ENCODE results near the gene MSI2. TPM values are rescaled to one million over a fixed set of nuclear protein-coding genes. Genes with fewer than 3 reads are reported as not detected.

Gene MSI2
- total and polyA plus RNA-seq, 7 donors = 12.6 to 25.8 (median 21.3) TPM

- intact Hi-C loops (cut with DNase I) = no loop called here
- no peak for TF ChIP-seq POLR2AphosphoS5 (IDR thresholded peaks at IDR 0.05)
- TF ChIP-seq, protein P1, sequence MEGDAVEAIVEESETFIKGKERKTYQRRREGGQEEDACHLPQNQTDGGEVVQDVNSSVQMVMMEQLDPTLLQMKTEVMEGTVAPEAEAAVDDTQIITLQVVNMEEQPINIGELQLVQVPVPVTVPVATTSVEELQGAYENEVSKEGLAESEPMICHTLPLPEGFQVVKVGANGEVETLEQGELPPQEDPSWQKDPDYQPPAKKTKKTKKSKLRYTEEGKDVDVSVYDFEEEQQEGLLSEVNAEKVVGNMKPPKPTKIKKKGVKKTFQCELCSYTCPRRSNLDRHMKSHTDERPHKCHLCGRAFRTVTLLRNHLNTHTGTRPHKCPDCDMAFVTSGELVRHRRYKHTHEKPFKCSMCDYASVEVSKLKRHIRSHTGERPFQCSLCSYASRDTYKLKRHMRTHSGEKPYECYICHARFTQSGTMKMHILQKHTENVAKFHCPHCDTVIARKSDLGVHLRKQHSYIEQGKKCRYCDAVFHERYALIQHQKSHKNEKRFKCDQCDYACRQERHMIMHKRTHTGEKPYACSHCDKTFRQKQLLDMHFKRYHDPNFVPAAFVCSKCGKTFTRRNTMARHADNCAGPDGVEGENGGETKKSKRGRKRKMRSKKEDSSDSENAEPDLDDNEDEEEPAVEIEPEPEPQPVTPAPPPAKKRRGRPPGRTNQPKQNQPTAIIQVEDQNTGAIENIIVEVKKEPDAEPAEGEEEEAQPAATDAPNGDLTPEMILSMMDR (IDR thresholded peaks at IDR 0.05) = no peak
- TF ChIP-seq EP300 (IDR thresholded peaks at IDR 0.05) = no peak
- TF ChIP-seq POLR2A (IDR thresholded peaks at IDR 0.05) = no peak
- no peak for DNase-seq
- Histone ChIP-seq H3K36me3 (no peaks in the 10 kb centered on the region), H3K27ac (no peak overlapping the region), H3K27me3 (no peaks in the 10 kb centered on the region), H3K4me3 (no peak overlapping the region), H3K4me1 (peaks cover 0 to 6% (median 3%) of the 10 kb centered on the region in 4 donors), H3K9me3 (no peaks in the 10 kb centered on the region)
- WGBS, 2 donors = 90 to 95% methylated on average over 8 of the region's 8 CpGs
Measured at GRCh38 chr17:57340160-57340981, 84.0 kb downstream of the MSI2 start.

DNA sequence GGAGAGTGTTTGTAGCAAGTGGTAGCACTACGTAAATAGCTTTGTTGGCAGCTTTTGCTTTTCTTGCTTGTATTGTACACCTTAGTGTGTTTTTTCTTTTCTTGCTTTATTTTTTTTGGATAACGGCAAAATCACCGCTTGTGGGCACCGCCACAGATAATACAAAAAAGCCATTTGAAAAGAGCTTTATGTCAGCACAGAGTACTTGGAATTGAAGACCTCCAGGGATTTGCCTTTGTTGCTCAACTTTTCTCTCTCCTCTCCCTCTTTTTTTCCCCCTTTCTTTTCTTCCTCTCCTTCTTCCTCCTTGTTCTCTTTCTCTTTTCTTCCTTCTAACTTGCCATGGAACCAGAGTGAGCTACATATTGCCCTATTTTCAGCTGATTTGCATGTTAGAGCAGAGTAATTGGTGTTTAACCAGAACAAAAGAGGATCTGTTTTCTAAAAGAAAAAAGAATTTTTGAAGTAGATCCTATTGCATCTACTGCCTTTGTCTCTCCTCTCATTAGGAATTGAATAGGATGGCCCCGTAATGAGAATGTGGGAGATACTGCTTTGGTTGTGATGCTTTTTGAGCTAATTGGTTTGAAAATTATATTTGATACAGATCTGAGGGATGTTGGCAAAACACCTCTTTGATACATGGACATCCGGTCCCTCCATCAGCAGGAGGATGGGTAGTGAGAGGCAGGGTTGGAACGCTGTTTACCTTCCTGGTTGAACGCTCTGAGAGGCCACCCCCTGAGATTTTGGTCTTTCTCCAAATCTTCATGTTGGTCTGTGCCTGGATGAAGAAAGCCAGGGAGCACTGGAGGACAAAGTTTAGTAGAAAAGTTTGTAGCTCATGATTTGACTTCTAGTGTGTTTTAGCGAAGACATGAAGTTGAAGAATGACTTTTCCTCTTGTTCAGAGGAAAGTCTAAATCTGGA is 85.6 kb downstream of the MSI2 start:
- H3K4me1 ChIP-seq = peaks cover 0 to 6% (median 3%) of the 10 kb centered on the region in 4 donors
- WGBS, 2 donors = 85 to 86% methylated on average over 9 of the region's 9 CpGs

GRCh38 chr17:57342963-57343589 is 86.8 kb downstream of the MSI2 start:
- TF ChIP-seq, protein P1 (IDR thresholded peaks at IDR 0.05) = no peak
- TF ChIP-seq POLR2A (IDR thresholded peaks at IDR 0.05) = no peak
- TF ChIP-seq EP300 (IDR thresholded peaks at IDR 0.05) = no peak
- no peak for TF ChIP-seq POLR2AphosphoS5 (IDR thresholded peaks at IDR 0.05)
- 85 to 86% methylated on average over 4 of the region's 4 CpGs for WGBS, 2 donors
- no peak overlapping the region for H3K4me3 ChIP-seq
- H3K36me3 ChIP-seq = no peaks in the 10 kb centered on the region
- no peaks in the 10 kb centered on the region for H3K9me3 ChIP-seq
- H3K4me1 ChIP-seq = peaks cover 0 to 6% (median 3%) of the 10 kb centered on the region in 4 donors
- intact Hi-C loops (cut with DNase I) = no loop called here
- H3K27ac ChIP-seq = no peak overlapping the region
- no peak for DNase-seq
- no peaks in the 10 kb centered on the region for H3K27me3 ChIP-seq

More for the DNA sequence above, 85.6 kb downstream of the MSI2 start:
- TF ChIP-seq, protein P1 (IDR thresholded peaks at IDR 0.05) = no peak
- no peak for TF ChIP-seq POLR2A (IDR thresholded peaks at IDR 0.05)
- no peak for TF ChIP-seq POLR2AphosphoS5 (IDR thresholded peaks at IDR 0.05)
- H3K36me3 ChIP-seq = no peaks in the 10 kb centered on the region
- no peak for DNase-seq
- H3K27me3 ChIP-seq = no peaks in the 10 kb centered on the region
- no peak overlapping the region for H3K4me3 ChIP-seq
- intact Hi-C loops (cut with DNase I) = no loop called here
- no peaks in the 10 kb centered on the region for H3K9me3 ChIP-seq
- no peak overlapping the region for H3K27ac ChIP-seq

DNA sequence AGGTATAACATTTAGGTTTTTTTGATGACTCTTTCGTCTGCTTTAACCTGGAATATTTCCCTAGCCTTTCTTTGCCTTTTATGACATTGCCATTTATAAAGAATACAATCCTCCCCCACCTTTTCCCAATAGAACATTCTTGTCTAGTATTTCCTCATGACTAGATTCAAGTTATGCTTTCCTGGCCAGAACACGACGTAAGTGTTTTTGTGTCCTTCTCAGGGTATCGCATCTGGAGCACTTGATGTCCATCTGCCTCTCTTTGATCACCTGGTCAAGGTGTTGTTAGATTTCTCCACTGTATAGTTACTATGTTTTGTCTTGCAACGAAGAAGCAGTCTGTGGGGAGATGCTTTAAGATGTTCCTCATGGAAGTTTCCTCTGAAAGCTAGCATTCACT is 87.4 kb downstream of the MSI2 start:
- no peak overlapping the region for H3K4me3 ChIP-seq
- no peaks in the 10 kb centered on the region for H3K27me3 ChIP-seq
- no peak overlapping the region for H3K27ac ChIP-seq
- H3K9me3 ChIP-seq = no peaks in the 10 kb centered on the region
- TF ChIP-seq, protein P1 (IDR thresholded peaks at IDR 0.05) = no peak
- TF ChIP-seq POLR2AphosphoS5 (IDR thresholded peaks at IDR 0.05) = no peak
- TF ChIP-seq EP300 (IDR thresholded peaks at IDR 0.05) = no peak
- no peak for TF ChIP-seq POLR2A (IDR thresholded peaks at IDR 0.05)
- peaks cover 0 to 6% (median 3%) of the 10 kb centered on the region in 4 donors for H3K4me1 ChIP-seq
- H3K36me3 ChIP-seq = no peaks in the 10 kb centered on the region
- intact Hi-C loops (cut with DNase I) = no loop called here
- whole genome bisulfite sequencing, 2 donors = 88 to 89% methylated on average over 5 of the region's 5 CpGs
- no peak for DNase-seq

Measured in sigmoid colon (tissue), 7 donors.